Fibroblast of pulmonary artery (primary cell): ENCODE measurements around the gene HAP1.

Source experiments
- DNase-seq: peaks from one replicate; pipeline ENCODE4 v3.0.0-alpha.2; 2010; ENCODE audit warnings: low read depth
- H3K4me3 ChIP-seq: replicated peaks from 2 replicates; pipeline ENCODE4 v1.5.1; 2011; ENCODE audit warnings: low read depth, mild to moderate bottlenecking, control low read depth, low read length, moderate library complexity
- CTCF ChIP-seq: IDR thresholded peaks from 2 replicates; pipeline ENCODE4 v1.5.1; 2011; ENCODE audit warnings: mild to moderate bottlenecking, control low read depth, low read length, inconsistent platforms; ENCODE audit errors: missing control alignments

HAP1 gene

GRCh38 chr17:41769985-41770384, 35.5 kb upstream of the HAP1 start:
- no peak for DNase-seq
- no peak overlapping the region for H3K4me3 ChIP-seq
- no peak for TF ChIP-seq CTCF

- no peak overlapping the region for H3K4me3 ChIP-seq
- no peak for DNase-seq
- no peak for TF ChIP-seq CTCF
Measured at GRCh38 chr17:41769346-41769862, 35.0 kb upstream of the HAP1 start.

GRCh38 chr17:41768682-41769288, 34.3 kb upstream of the HAP1 start:
- no peak overlapping the region for H3K4me3 ChIP-seq
- no peak for DNase-seq
- TF ChIP-seq CTCF, result no peak

- H3K4me3 ChIP-seq, result no peak overlapping the region
- no peak for TF ChIP-seq CTCF
- DNase-seq, result no peak
Measured at GRCh38 chr17:41767324-41768042, 33.0 kb upstream of the HAP1 start.

GRCh38 chr17:41766135-41766534, 31.7 kb upstream of the HAP1 start:
- TF ChIP-seq CTCF, result no peak
- H3K4me3 ChIP-seq, result no peak overlapping the region

GRCh38 chr17:41763327-41763726, 28.9 kb upstream of the HAP1 start:
- TF ChIP-seq CTCF, result no peak
- no peak for DNase-seq
- no peak overlapping the region for H3K4me3 ChIP-seq

More at GRCh38 chr17:41766135-41766534, 31.7 kb upstream of the HAP1 start:
- DNase-seq, result no peak

- no peak for TF ChIP-seq CTCF
- no peak for DNase-seq
- H3K4me3 ChIP-seq, result no peak overlapping the region
Measured at GRCh38 chr17:41762841-41763240, 28.4 kb upstream of the HAP1 start.
